ENCODE data around the gene CDC42BPA. TPM values are rescaled to one million over a fixed set of nuclear protein-coding genes. Genes with fewer than 3 reads are reported as not detected.

Gene CDC42BPA
- total RNA-seq, 1 experiment from 2014 or later, result 30.1 TPM

DNA sequence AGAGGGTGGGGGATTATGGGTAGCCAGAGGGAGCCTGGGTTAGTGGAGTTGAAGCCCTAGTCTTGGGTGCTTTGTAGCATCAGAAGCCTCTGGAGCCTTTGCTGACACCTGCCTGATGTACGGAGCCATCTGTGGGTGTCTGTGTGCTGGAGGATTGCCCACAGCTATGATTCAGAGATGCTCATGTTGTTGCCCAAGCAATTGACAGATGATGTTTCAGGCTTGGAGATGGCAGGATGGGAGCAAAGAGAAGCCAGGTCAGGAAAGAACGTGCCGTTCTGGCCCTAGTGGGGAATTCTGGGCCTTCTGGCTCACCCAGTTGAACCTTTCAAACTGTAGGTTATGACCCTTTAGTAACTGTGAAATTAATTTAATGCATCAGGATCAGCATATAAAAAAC, 350.6 kb downstream of the CDC42BPA start:
- DNase-seq, result no peak
- no peak overlapping the region for H3K14ac ChIP-seq (ENCODE audit: insufficient read depth, low read length)
- peaks cover 7 to 8% of the 10 kb centered on the region in 2 experiments; a peak in 4 of 5 replicates for H3K9me3 Mint-ChIP-seq
- no peak overlapping the region for H4K5ac ChIP-seq (ENCODE audit: insufficient read length, low read depth, low read length)
- no peaks in the 10 kb centered on the region for H3K27me3 Mint-ChIP-seq (ENCODE audit: low read depth)
- H3K79me1 ChIP-seq (ENCODE audit: insufficient read depth, low read depth, low read length, poor library complexity, severe bottlenecking), result no peaks in the 10 kb centered on the region
- no peaks in the 10 kb centered on the region for H3K23me2 ChIP-seq (ENCODE audit: insufficient read length, low read depth, low read length, poor library complexity, severe bottlenecking)
- no peak overlapping the region for H3K56ac ChIP-seq (ENCODE audit: insufficient read length, low read depth, low read length)
- H3K9me3 ChIP-seq (ENCODE audit: control insufficient read depth, low read depth, low read length), result no peaks in the 10 kb centered on the region
- peaks cover 0 to 3% of the 10 kb centered on the region in 2 experiments; a peak in 3 of 4 replicates for H3K4me1 Mint-ChIP-seq
- H4K20me1 ChIP-seq (ENCODE audit: control insufficient read depth, insufficient read depth, insufficient read length), result no peaks in the 10 kb centered on the region
- H4K8ac ChIP-seq (replicated peaks; ENCODE audit: insufficient read length, low read depth, low read length), result no peak overlapping the region
- H2BK12ac ChIP-seq (ENCODE audit: insufficient read length, low read depth, low read length), result no peak overlapping the region
- no peak overlapping the region for H2BK15ac ChIP-seq (ENCODE audit: low read depth, low read length)
- no peak overlapping the region for H2BK5ac ChIP-seq (ENCODE audit: insufficient read length, low read length)
- H3K4me3 Mint-ChIP-seq, result no peak overlapping the region
- no peak overlapping the region for H2BK120ac ChIP-seq (ENCODE audit: low read depth, low read length, poor library complexity, severe bottlenecking)
- no peaks in the 10 kb centered on the region for H3K79me2 ChIP-seq (ENCODE audit: insufficient read depth, low read length)
- whole genome bisulfite sequencing (ENCODE audit: extremely low coverage, insufficient read length, low lambda C conversion rate), result no CpG with 5 or more reads among the region's 3 CpGs
- H3K18ac ChIP-seq (ENCODE audit: insufficient read length, low read depth, low read length), result no peak overlapping the region
- H3K27me3 ChIP-seq (ENCODE audit: insufficient read depth, low read length), result no peaks in the 10 kb centered on the region
- H3K4ac ChIP-seq (ENCODE audit: low read depth, low read length), result no peak overlapping the region
- peaks cover 10 to 20% (median 14%) of the 10 kb centered on the region in 3 experiments for H3K36me3 Mint-ChIP-seq (ENCODE audit: insufficient read depth in 1 of 3, low read depth in 3 of 3)
- no peak overlapping the region for H3T11ph ChIP-seq (ENCODE audit: low read length)
- TF ChIP-seq, protein P1, sequence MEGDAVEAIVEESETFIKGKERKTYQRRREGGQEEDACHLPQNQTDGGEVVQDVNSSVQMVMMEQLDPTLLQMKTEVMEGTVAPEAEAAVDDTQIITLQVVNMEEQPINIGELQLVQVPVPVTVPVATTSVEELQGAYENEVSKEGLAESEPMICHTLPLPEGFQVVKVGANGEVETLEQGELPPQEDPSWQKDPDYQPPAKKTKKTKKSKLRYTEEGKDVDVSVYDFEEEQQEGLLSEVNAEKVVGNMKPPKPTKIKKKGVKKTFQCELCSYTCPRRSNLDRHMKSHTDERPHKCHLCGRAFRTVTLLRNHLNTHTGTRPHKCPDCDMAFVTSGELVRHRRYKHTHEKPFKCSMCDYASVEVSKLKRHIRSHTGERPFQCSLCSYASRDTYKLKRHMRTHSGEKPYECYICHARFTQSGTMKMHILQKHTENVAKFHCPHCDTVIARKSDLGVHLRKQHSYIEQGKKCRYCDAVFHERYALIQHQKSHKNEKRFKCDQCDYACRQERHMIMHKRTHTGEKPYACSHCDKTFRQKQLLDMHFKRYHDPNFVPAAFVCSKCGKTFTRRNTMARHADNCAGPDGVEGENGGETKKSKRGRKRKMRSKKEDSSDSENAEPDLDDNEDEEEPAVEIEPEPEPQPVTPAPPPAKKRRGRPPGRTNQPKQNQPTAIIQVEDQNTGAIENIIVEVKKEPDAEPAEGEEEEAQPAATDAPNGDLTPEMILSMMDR (conservative IDR thresholded peaks at IDR 0.05), result no peak
- H3K23ac ChIP-seq (ENCODE audit: insufficient read length, low read depth, low read length), result no peak overlapping the region
- no peak overlapping the region for H2BK20ac ChIP-seq (ENCODE audit: low read depth, low read length, poor library complexity, severe bottlenecking)
- H3K4me2 ChIP-seq (ENCODE audit: insufficient read depth, insufficient read length, low read length), result no peak overlapping the region
- no peak overlapping the region for H3K27ac Mint-ChIP-seq
- no peaks in the 10 kb centered on the region for H3K4me1 ChIP-seq (ENCODE audit: insufficient read depth, low read length)
- no peak overlapping the region for H3K9ac ChIP-seq (ENCODE audit: extremely low read depth, insufficient read length, low read length)
- no peak overlapping the region for H3K27ac ChIP-seq (ENCODE audit: insufficient read length, low read depth, low read length)
- H2AK5ac ChIP-seq (ENCODE audit: insufficient read length, low read length), result no peak overlapping the region
- H2AFZ ChIP-seq (ENCODE audit: low read length), result no peak overlapping the region
- no peak overlapping the region for H4K91ac ChIP-seq (ENCODE audit: insufficient read length, low read depth, low read length)

All from H9 (cell line).